HEK293 (cell line): ENCODE measurements around the gene RGL4.

Experiments used
- BCL11A ChIP-seq: fragments of 450-650 bp; formaldehyde crosslinking; IDR thresholded peaks from 2 replicates; pipeline ENCODE4 v1.5.1; 2016; ENCODE audit warnings: low read depth, missing biosample characterization, missing genetic modification characterization
- CTCF ChIP-seq: fragments of 450-650 bp; formaldehyde crosslinking; IDR thresholded peaks from 2 replicates; pipeline ENCODE4 v1.5.1; 2016; ENCODE audit warnings: missing biosample characterization, missing genetic modification characterization
- KLF10 ChIP-seq: fragments of 450-650 bp; IDR thresholded peaks from 2 replicates; pipeline ENCODE4 v1.5.1; 2018; ENCODE audit warnings: missing biosample characterization, mild to moderate bottlenecking, missing genetic modification characterization
- SCRT1 ChIP-seq: fragments of 450-650 bp; formaldehyde crosslinking; IDR thresholded peaks from 2 replicates; pipeline ENCODE4 v1.5.1; 2016; ENCODE audit warnings: missing biosample characterization, missing genetic modification characterization, borderline replicate concordance
- ZBTB1 ChIP-seq: fragments of 450-650 bp; formaldehyde crosslinking; IDR thresholded peaks from 2 replicates; pipeline ENCODE4 v1.5.1; 2016; ENCODE audit warnings: missing biosample characterization, missing genetic modification characterization
- ZNF555 ChIP-seq: fragments of 450-650 bp; formaldehyde crosslinking; conservative IDR thresholded peaks from 2 replicates; pipeline ENCODE4 v1.5.1; 2017; ENCODE audit warnings: missing biosample characterization, mild to moderate bottlenecking, missing genetic modification characterization, inconsistent platforms
- ZNF670 ChIP-seq: fragments of 450-650 bp; formaldehyde crosslinking; IDR thresholded peaks from 2 replicates; pipeline ENCODE4 v1.5.1; 2016; ENCODE audit warnings: missing biosample characterization, missing genetic modification characterization, low read depth
- ZNF704 ChIP-seq: fragments of 450-650 bp; formaldehyde crosslinking; IDR thresholded peaks from 2 replicates; pipeline ENCODE4 v1.5.1; 2016; ENCODE audit warnings: missing biosample characterization, missing genetic modification characterization
- TF ChIP-seq, protein P1 (sequence below): fragments of 450-650 bp; formaldehyde crosslinking; optimal IDR thresholded peaks from 2 replicates; pipeline ENCODE3; 2016; ENCODE audit warnings: missing biosample characterization, mild to moderate bottlenecking, missing genetic modification characterization
- TF ChIP-seq, protein P2 (sequence below): fragments of 450-650 bp; formaldehyde crosslinking; IDR thresholded peaks from 2 replicates; pipeline ENCODE4 v1.5.1; 2016; ENCODE audit warnings: missing biosample characterization, missing genetic modification characterization

GRCh38 chr22:23684561-23685031, 6.2 kb upstream of the RGL4 start:
- no peak for TF ChIP-seq CTCF (tag by site-specific recombination)
- TF ChIP-seq BCL11A (tag by site-specific recombination): no peak
- TF ChIP-seq KLF10 (tag by site-specific recombination): no peak
- TF ChIP-seq, protein P1, sequence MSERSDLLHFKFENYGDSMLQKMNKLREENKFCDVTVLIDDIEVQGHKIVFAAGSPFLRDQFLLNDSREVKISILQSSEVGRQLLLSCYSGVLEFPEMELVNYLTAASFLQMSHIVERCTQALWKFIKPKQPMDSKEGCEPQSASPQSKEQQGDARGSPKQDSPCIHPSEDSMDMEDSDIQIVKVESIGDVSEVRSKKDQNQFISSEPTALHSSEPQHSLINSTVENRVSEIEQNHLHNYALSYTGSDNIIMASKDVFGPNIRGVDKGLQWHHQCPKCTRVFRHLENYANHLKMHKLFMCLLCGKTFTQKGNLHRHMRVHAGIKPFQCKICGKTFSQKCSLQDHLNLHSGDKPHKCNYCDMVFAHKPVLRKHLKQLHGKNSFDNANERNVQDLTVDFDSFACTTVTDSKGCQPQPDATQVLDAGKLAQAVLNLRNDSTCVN (tag by site-specific recombination): no peak
- TF ChIP-seq ZNF555 (tag by site-specific recombination): no peak
- TF ChIP-seq ZNF704: no peak
- no peak for TF ChIP-seq ZNF670
- no peak for TF ChIP-seq ZBTB1
- TF ChIP-seq, protein P2, sequence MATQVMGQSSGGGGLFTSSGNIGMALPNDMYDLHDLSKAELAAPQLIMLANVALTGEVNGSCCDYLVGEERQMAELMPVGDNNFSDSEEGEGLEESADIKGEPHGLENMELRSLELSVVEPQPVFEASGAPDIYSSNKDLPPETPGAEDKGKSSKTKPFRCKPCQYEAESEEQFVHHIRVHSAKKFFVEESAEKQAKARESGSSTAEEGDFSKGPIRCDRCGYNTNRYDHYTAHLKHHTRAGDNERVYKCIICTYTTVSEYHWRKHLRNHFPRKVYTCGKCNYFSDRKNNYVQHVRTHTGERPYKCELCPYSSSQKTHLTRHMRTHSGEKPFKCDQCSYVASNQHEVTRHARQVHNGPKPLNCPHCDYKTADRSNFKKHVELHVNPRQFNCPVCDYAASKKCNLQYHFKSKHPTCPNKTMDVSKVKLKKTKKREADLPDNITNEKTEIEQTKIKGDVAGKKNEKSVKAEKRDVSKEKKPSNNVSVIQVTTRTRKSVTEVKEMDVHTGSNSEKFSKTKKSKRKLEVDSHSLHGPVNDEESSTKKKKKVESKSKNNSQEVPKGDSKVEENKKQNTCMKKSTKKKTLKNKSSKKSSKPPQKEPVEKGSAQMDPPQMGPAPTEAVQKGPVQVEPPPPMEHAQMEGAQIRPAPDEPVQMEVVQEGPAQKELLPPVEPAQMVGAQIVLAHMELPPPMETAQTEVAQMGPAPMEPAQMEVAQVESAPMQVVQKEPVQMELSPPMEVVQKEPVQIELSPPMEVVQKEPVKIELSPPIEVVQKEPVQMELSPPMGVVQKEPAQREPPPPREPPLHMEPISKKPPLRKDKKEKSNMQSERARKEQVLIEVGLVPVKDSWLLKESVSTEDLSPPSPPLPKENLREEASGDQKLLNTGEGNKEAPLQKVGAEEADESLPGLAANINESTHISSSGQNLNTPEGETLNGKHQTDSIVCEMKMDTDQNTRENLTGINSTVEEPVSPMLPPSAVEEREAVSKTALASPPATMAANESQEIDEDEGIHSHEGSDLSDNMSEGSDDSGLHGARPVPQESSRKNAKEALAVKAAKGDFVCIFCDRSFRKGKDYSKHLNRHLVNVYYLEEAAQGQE (tag by site-specific recombination): no peak
- TF ChIP-seq SCRT1 (tag by site-specific recombination): no peak
